HL-60 (cell line): ENCODE results near the gene LCOR.

Source experiments
- DNase-seq, 2 experiments: peaks; one replicate each; pipeline ENCODE4 v3.0.0-alpha.2; 2010 to 2020; ENCODE audit warnings: low read depth in 1 of 2, low spot score in 1 of 2
- H3K27ac ChIP-seq: fragments of 250-450 bp; sonication (Bioruptor Pico); replicated peaks from 2 replicates; pipeline ENCODE4 v1.5.1; 2020; ENCODE audit warnings: mild to moderate bottlenecking, moderate library complexity
- H3K27me3 ChIP-seq: fragments of 250-450 bp; sonication (Bioruptor Pico); 2 replicates; pipeline ENCODE4 v1.5.1; 2021; ENCODE audit warnings: mild to moderate bottlenecking, moderate library complexity; ENCODE audit not compliant: insufficient read depth, poor library complexity, severe bottlenecking
- H3K4me3 ChIP-seq: replicated peaks from 2 replicates; pipeline ENCODE4 v1.5.1; 2011; ENCODE audit warnings: mild to moderate bottlenecking, control low read depth, low read length; ENCODE audit not compliant: insufficient read depth
- GABPA ChIP-seq: IDR thresholded peaks from 2 replicates; pipeline ENCODE4 v1.6.1; 2012; ENCODE audit warnings: low read depth
- POLR2AphosphoS5 ChIP-seq: IDR thresholded peaks from 2 replicates; pipeline ENCODE4 v1.6.1; 2012; ENCODE audit warnings: low read depth
- REST ChIP-seq: IDR thresholded peaks from 2 replicates; pipeline ENCODE4 v1.6.1; 2012; ENCODE audit warnings: low read depth; ENCODE audit not compliant: insufficient replicate concordance
- SPI1 ChIP-seq: IDR thresholded peaks from 2 replicates; pipeline ENCODE4 v1.6.1; 2012; ENCODE audit warnings: low read depth, mild to moderate bottlenecking, borderline replicate concordance
- TF ChIP-seq, protein P1 (sequence below): IDR thresholded peaks from one replicate; pipeline ENCODE4 v1.5.1; 2011; ENCODE audit warnings: low read length, control low read depth, inconsistent platforms; ENCODE audit not compliant: insufficient read depth

Gene LCOR

DNA sequence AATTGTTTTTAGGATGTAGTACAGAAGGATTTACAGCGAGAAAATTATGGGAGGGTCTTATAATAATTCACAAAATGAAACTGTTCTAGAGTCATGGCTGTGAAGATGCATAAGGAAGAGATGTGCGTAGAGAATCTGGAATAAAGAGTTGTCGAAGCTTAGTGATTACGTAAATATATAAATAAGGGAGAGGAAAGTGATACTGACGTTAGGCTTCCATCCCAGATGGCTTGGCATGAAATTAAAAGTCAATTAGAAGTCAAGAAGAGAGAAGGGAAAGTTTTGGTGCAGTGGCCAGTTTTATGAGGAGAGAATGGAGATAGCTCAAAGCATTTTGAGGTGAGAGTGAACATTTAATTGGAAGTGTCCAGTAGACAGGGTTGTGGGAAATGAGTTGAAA lies 85.5 kb downstream of the LCOR start:
- H3K27ac ChIP-seq = no peak overlapping the region
- H3K4me3 ChIP-seq = no peak overlapping the region
- H3K27me3 ChIP-seq = no peaks in the 10 kb centered on the region
- no peak for DNase-seq
- no peak for TF ChIP-seq GABPA
- no peak for TF ChIP-seq SPI1
- TF ChIP-seq POLR2AphosphoS5 = no peak
- TF ChIP-seq, protein P1, sequence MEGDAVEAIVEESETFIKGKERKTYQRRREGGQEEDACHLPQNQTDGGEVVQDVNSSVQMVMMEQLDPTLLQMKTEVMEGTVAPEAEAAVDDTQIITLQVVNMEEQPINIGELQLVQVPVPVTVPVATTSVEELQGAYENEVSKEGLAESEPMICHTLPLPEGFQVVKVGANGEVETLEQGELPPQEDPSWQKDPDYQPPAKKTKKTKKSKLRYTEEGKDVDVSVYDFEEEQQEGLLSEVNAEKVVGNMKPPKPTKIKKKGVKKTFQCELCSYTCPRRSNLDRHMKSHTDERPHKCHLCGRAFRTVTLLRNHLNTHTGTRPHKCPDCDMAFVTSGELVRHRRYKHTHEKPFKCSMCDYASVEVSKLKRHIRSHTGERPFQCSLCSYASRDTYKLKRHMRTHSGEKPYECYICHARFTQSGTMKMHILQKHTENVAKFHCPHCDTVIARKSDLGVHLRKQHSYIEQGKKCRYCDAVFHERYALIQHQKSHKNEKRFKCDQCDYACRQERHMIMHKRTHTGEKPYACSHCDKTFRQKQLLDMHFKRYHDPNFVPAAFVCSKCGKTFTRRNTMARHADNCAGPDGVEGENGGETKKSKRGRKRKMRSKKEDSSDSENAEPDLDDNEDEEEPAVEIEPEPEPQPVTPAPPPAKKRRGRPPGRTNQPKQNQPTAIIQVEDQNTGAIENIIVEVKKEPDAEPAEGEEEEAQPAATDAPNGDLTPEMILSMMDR = no peak
- no peak for TF ChIP-seq REST

GRCh38 chr10:96918214-96919002 lies 86.3 kb downstream of the LCOR start:
- no peak overlapping the region for H3K27ac ChIP-seq
- TF ChIP-seq POLR2AphosphoS5 = no peak
- TF ChIP-seq GABPA = no peak
- no peak for TF ChIP-seq SPI1
- TF ChIP-seq, protein P1 = no peak
- TF ChIP-seq REST = no peak
- H3K4me3 ChIP-seq = no peak overlapping the region
- no peak for DNase-seq
- no peaks in the 10 kb centered on the region for H3K27me3 ChIP-seq

DNA sequence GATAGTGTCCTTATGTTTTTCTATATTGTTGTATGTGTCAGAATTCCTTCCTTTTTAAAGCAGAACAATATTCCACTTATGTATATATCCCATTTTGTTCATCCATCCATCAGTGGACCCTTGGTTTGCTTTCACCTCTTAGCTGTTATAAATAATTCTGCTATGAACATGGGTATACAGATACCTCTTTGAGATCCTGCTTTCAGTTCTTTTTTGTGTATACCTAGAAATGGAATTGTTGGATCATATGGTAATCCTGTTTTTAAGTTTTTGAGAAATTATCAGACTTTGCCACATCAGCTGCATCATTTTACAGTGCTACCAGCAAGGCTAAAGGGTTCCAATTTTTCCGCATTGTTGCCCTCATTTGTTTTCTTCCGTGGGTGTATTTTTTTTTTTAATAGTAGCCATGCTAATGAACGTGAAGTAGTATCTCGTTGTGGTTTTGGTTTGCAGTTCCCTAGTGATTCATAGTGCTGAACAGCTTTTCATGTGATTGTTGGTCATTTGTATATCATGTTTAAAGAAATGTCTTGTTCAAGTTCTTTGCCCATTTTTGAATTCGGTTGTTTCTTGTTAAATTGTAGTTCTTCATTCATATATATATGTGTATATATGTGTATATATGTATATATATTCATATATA lies 87.8 kb downstream of the LCOR start:
- H3K27me3 ChIP-seq = no peaks in the 10 kb centered on the region
- DNase-seq = no peak
- no peak overlapping the region for H3K27ac ChIP-seq
- TF ChIP-seq REST (no peak), POLR2AphosphoS5 (no peak), SPI1 (no peak), GABPA (no peak)
- TF ChIP-seq, protein P1 = no peak
- no peak overlapping the region for H3K4me3 ChIP-seq
